Loucy (cell line): ENCODE measurements around the gene TRIP4.

Source experiments
- CTCF ChIP-seq: fragments of 200-600 bp; sonication (generic); conservative IDR thresholded peaks from 2 replicates; pipeline ENCODE4 v1.5.1; 2014; ENCODE audit warnings: mild to moderate bottlenecking, antibody characterized with exemption, low read length
- EZH2phosphoT487 ChIP-seq: fragments of 200-600 bp; IDR thresholded peaks from 2 replicates; pipeline ENCODE4 v1.6.1; 2018; ENCODE audit warnings: antibody characterized with exemption, mild to moderate bottlenecking, moderate library complexity, borderline replicate concordance

- TF ChIP-seq CTCF = no peak
- no peak for TF ChIP-seq EZH2phosphoT487
Observed at GRCh38 chr15:64373360-64373759, 14.3 kb upstream of the TRIP4 start.
